WTC11 (cell line): ENCODE results near the gene TMEM151B. TPM values are rescaled to one million over a fixed set of nuclear protein-coding genes. Genes with fewer than 3 reads are reported as not detected.

Experiments used
- ATAC-seq: fragments of 200-7000 bp; cut with Tn5 transposase; 2 replicates; pipeline ENCODE4 v1.10.0; 2021; ENCODE audit warnings: mild to moderate bottlenecking, moderate library complexity
- CTCF ChIA-PET: fragments of 300-600 bp; sonication (Branson Sonifier 250); formaldehyde crosslinking; loops from one replicate; lab custom pipeline; 2021; ENCODE audit warnings: antibody characterized with exemption; lab: Charles Lee
- POLR2A ChIA-PET: fragments of 350-600 bp; sonication (Branson Sonifier 250); formaldehyde crosslinking; loops from one replicate; lab custom pipeline; 2021; ENCODE audit warnings: antibody characterized with exemption; lab: Charles Lee
- DNase-seq: peaks from one replicate; pipeline ENCODE4 v3.0.0; 2021; ENCODE audit warnings: low spot score
- H3K27ac Mint-ChIP-seq: 2 replicates; pipeline ENCODE4 v1.8.0; 2021; ENCODE audit warnings: mixed read lengths
- H3K27me3 Mint-ChIP-seq: 2 replicates; pipeline ENCODE4 v1.8.0; 2021; ENCODE audit warnings: low read depth, mild to moderate bottlenecking, moderate library complexity, mixed read lengths
- H3K36me3 Mint-ChIP-seq: 2 replicates; pipeline ENCODE4 v1.8.0; 2021; ENCODE audit warnings: mixed read lengths
- H3K4me1 Mint-ChIP-seq: 2 replicates; pipeline ENCODE4 v1.8.0; 2022; ENCODE audit warnings: mixed read lengths
- H3K4me3 Mint-ChIP-seq: 2 replicates; pipeline ENCODE4 v1.8.0; 2021; ENCODE audit warnings: mild to moderate bottlenecking, moderate library complexity, mixed read lengths
- H3K9me3 Mint-ChIP-seq: 2 replicates; pipeline ENCODE4 v1.8.0; 2021; ENCODE audit warnings: mixed read lengths
- ATF1 ChIP-seq: sonication (generic); formaldehyde crosslinking; IDR thresholded peaks from 2 replicates; pipeline ENCODE4 v1.8.1; 2023; ENCODE audit warnings: mild to moderate bottlenecking, moderate library complexity, missing genetic modification reagents
- CDX4 ChIP-seq: fragments of 250-450 bp; sonication (Bioruptor Pico); IDR thresholded peaks from 2 replicates; pipeline ENCODE4 v1.9.0; 2021; ENCODE audit warnings: moderate library complexity, mild to moderate bottlenecking, inconsistent platforms, borderline replicate concordance
- CREM ChIP-seq: sonication (generic); formaldehyde crosslinking; IDR thresholded peaks from 2 replicates; pipeline ENCODE4 v1.8.1; 2022; ENCODE audit warnings: mild to moderate bottlenecking, missing genetic modification reagents, moderate library complexity
- E2F1 ChIP-seq: sonication (generic); formaldehyde crosslinking; IDR thresholded peaks from 2 replicates; pipeline ENCODE4 v1.8.0; 2022; ENCODE audit warnings: mild to moderate bottlenecking, missing genetic modification reagents
- E2F5 ChIP-seq: sonication (generic); formaldehyde crosslinking; IDR thresholded peaks from 2 replicates; pipeline ENCODE4 v1.8.1; 2022; ENCODE audit warnings: mild to moderate bottlenecking, moderate library complexity, missing genetic modification reagents
- ELF4 ChIP-seq: sonication (generic); formaldehyde crosslinking; IDR thresholded peaks from 2 replicates; pipeline ENCODE4 v1.8.1; 2022; ENCODE audit warnings: low read depth, mild to moderate bottlenecking, moderate library complexity, missing genetic modification reagents
- EMX1 ChIP-seq: fragments of 250-450 bp; sonication (Bioruptor Pico); IDR thresholded peaks from 2 replicates; pipeline ENCODE4 v1.8.0; 2021; ENCODE audit warnings: mild to moderate bottlenecking
- FOXJ3 ChIP-seq: sonication (generic); formaldehyde crosslinking; IDR thresholded peaks from 2 replicates; pipeline ENCODE4 v1.9.0; 2021; ENCODE audit warnings: missing genetic modification reagents, mild to moderate bottlenecking, borderline replicate concordance
- FOXK1 ChIP-seq: sonication (generic); formaldehyde crosslinking; IDR thresholded peaks from 2 replicates; pipeline ENCODE4 v1.8.0; 2022; ENCODE audit warnings: mild to moderate bottlenecking, moderate library complexity, missing genetic modification reagents
- GABPB1 ChIP-seq: sonication (generic); formaldehyde crosslinking; IDR thresholded peaks from 2 replicates; pipeline ENCODE4 v1.8.1; 2023; ENCODE audit warnings: mild to moderate bottlenecking, missing genetic modification reagents
- GRHL2 ChIP-seq: fragments of 250-450 bp; sonication (Bioruptor Pico); IDR thresholded peaks from 2 replicates; pipeline ENCODE4 v1.8.0; 2022; ENCODE audit warnings: mild to moderate bottlenecking, moderate library complexity; ENCODE audit not compliant: insufficient replicate concordance, severe bottlenecking
- GTF2I ChIP-seq: fragments of 250-450 bp; sonication (Bioruptor Pico); conservative IDR thresholded peaks from 2 replicates; pipeline ENCODE4 v1.4.0; 2021; ENCODE audit warnings: mild to moderate bottlenecking
- JAZF1 ChIP-seq: fragments of 250-450 bp; sonication (Bioruptor Pico); IDR thresholded peaks from 2 replicates; pipeline ENCODE4 v1.9.0; 2021; ENCODE audit warnings: moderate library complexity, mild to moderate bottlenecking, inconsistent platforms
- JUN ChIP-seq: sonication (generic); formaldehyde crosslinking; IDR thresholded peaks from 2 replicates; pipeline ENCODE4 v1.8.0; 2023; ENCODE audit warnings: mild to moderate bottlenecking, missing genetic modification reagents
- KAT7 ChIP-seq: sonication (generic); formaldehyde crosslinking; IDR thresholded peaks from 2 replicates; pipeline ENCODE4 v1.8.1; 2023; ENCODE audit warnings: missing genetic modification reagents, mild to moderate bottlenecking, borderline replicate concordance
- MAX ChIP-seq: sonication (generic); formaldehyde crosslinking; IDR thresholded peaks from 2 replicates; pipeline ENCODE4 v1.8.0; 2022; ENCODE audit warnings: mild to moderate bottlenecking, missing genetic modification reagents
- NR1H2 ChIP-seq: sonication (generic); formaldehyde crosslinking; IDR thresholded peaks from 2 replicates; pipeline ENCODE4 v1.9.0; 2021; ENCODE audit warnings: mild to moderate bottlenecking, moderate library complexity, missing genetic modification reagents
- NR2C2 ChIP-seq: sonication (generic); formaldehyde crosslinking; IDR thresholded peaks from 2 replicates; pipeline ENCODE4 v1.8.0; 2022; ENCODE audit warnings: mild to moderate bottlenecking, missing genetic modification reagents
- PRRX2 ChIP-seq: fragments of 250-450 bp; sonication (Bioruptor Pico); IDR thresholded peaks from 2 replicates; pipeline ENCODE4 v1.8.0; 2021; ENCODE audit warnings: mild to moderate bottlenecking
- RORB ChIP-seq: fragments of 250-450 bp; sonication (Bioruptor Pico); IDR thresholded peaks from 2 replicates; pipeline ENCODE4 v1.9.0; 2021; ENCODE audit warnings: mild to moderate bottlenecking
- STAT6 ChIP-seq: sonication (generic); formaldehyde crosslinking; conservative IDR thresholded peaks from 2 replicates; pipeline ENCODE4 v1.8.1; 2023; ENCODE audit warnings: mild to moderate bottlenecking, low read depth, missing genetic modification reagents, moderate library complexity
- TEAD1 ChIP-seq: sonication (generic); formaldehyde crosslinking; IDR thresholded peaks from 2 replicates; pipeline ENCODE4 v1.8.0; 2022; ENCODE audit warnings: mild to moderate bottlenecking, missing genetic modification reagents
- ZBTB43 ChIP-seq: sonication (generic); formaldehyde crosslinking; IDR thresholded peaks from 2 replicates; pipeline ENCODE4 v1.8.1; 2023; ENCODE audit warnings: mild to moderate bottlenecking, missing genetic modification reagents
- ZNF121 ChIP-seq: sonication (generic); formaldehyde crosslinking; IDR thresholded peaks from 2 replicates; pipeline ENCODE4 v1.8.0; 2023; ENCODE audit warnings: missing genetic modification reagents
- ZNF138 ChIP-seq: sonication (generic); formaldehyde crosslinking; conservative IDR thresholded peaks from 2 replicates; pipeline ENCODE4 v1.8.1; 2022; ENCODE audit warnings: mild to moderate bottlenecking, moderate library complexity, missing genetic modification reagents
- ZNF232 ChIP-seq: sonication (generic); formaldehyde crosslinking; IDR thresholded peaks from 2 replicates; pipeline ENCODE4 v1.8.0; 2022; ENCODE audit warnings: mild to moderate bottlenecking, missing genetic modification reagents
- ZNF263 ChIP-seq: sonication (generic); formaldehyde crosslinking; IDR thresholded peaks from 2 replicates; pipeline ENCODE4 v1.8.1; 2022; ENCODE audit warnings: low read depth, mild to moderate bottlenecking, moderate library complexity, missing genetic modification reagents
- ZNF396 ChIP-seq: fragments of 250-450 bp; sonication (Bioruptor Pico); IDR thresholded peaks from 2 replicates; pipeline ENCODE4 v1.8.0; 2021; ENCODE audit warnings: mild to moderate bottlenecking, moderate library complexity, borderline replicate concordance
- ZNF416 ChIP-seq: fragments of 250-450 bp; sonication (Bioruptor Pico); IDR thresholded peaks from 2 replicates; pipeline ENCODE4 v1.9.0; 2021; ENCODE audit warnings: mild to moderate bottlenecking, inconsistent platforms
- ZNF512 ChIP-seq: sonication (generic); formaldehyde crosslinking; IDR thresholded peaks from 2 replicates; pipeline ENCODE4 v1.8.1; 2022; ENCODE audit warnings: missing genetic modification reagents, borderline replicate concordance
- total RNA-seq: library from RNA; stranded (reverse); gene quantifications from 3 replicates; pipeline ENCODE4 v1.2.3, GENCODE V29; 2021

The TMEM151B gene
- total RNA-seq, 1 experiment from 2014 or later, result 5.5 TPM

- H3K27me3 Mint-ChIP-seq, result peaks cover 8% of the 10 kb centered on the region
- H3K27ac Mint-ChIP-seq, result no peak overlapping the region
- no peaks in the 10 kb centered on the region for H3K9me3 Mint-ChIP-seq
- ChIA-PET CTCF (interaction anchor here (0.6 to 1.6 kb wide), 3 partner anchors 14 to 70 kb away, joined by 3 to 7 read pairs (median 4); partner anchors contain the start of genes AARS2 and SLC35B2), POLR2A (interaction anchor here (1.1 kb wide), 1 partner anchor 14 kb away, joined by 3 read pairs; the partner anchor contains the start of gene AARS2)
- no peak overlapping the region for H3K4me3 Mint-ChIP-seq
- no peaks in the 10 kb centered on the region for H3K36me3 Mint-ChIP-seq
- DNase-seq (no peak), ATAC-seq (no peak; the same call in 1 of the 2 replicates)
- no peak for TF ChIP-seq STAT6 (CRISPR knock-in tag)
- TF ChIP-seq JUN (CRISPR knock-in tag), result no peak
- TF ChIP-seq MAX (CRISPR knock-in tag), result no peak
- TF ChIP-seq E2F5 (CRISPR knock-in tag), result no peak
- no peak for TF ChIP-seq ZBTB43 (CRISPR knock-in tag)
- no peak for TF ChIP-seq ATF1 (CRISPR knock-in tag)
- TF ChIP-seq KAT7 (CRISPR knock-in tag), result no peak
- no peak for TF ChIP-seq GTF2I (CRISPR knock-in tag)
- no peak for TF ChIP-seq E2F1
- TF ChIP-seq ZNF232 (CRISPR knock-in tag), result no peak
- TF ChIP-seq EMX1 (CRISPR knock-in tag), result no peak
- no peak for TF ChIP-seq ZNF138 (CRISPR knock-in tag)
- TF ChIP-seq ZNF121 (CRISPR knock-in tag), result no peak
- TF ChIP-seq GRHL2 (CRISPR knock-in tag), result no peak
- no peak for TF ChIP-seq PRRX2 (CRISPR knock-in tag)
- no peak for TF ChIP-seq ZNF512 (CRISPR knock-in tag)
- TF ChIP-seq NR2C2 (CRISPR knock-in tag), result no peak
- TF ChIP-seq RORB, result no peak
- TF ChIP-seq ZNF416, result no peak
- H3K4me1 Mint-ChIP-seq, result peaks cover 21% of the 10 kb centered on the region
These were observed 56.8 kb downstream of the TMEM151B start for GRCh38 chr6:44327096-44327495.

- Mint-ChIP-seq H3K9me3 (no peaks in the 10 kb centered on the region), H3K4me3 (no peak overlapping the region; the same call in 1 of the 2 replicates), H3K36me3 (no peaks in the 10 kb centered on the region), H3K27ac (no peak overlapping the region), H3K27me3 (peaks cover 8% of the 10 kb centered on the region), H3K4me1 (peaks cover 21% of the 10 kb centered on the region)
- no peak for ATAC-seq
- CTCF ChIA-PET, result interaction anchor here (0.6 to 1.6 kb wide), 3 partner anchors 15 to 71 kb away, joined by 3 to 7 read pairs (median 4); partner anchors contain the start of genes AARS2 and SLC35B2
- DNase-seq, result no peak
- POLR2A ChIA-PET, result interaction anchor here (1.1 kb wide), 1 partner anchor 15 kb away, joined by 3 read pairs; the partner anchor contains the start of gene AARS2
- no peak for TF ChIP-seq CDX4
- no peak for TF ChIP-seq ZNF263 (CRISPR knock-in tag)
- TF ChIP-seq ELF4, result no peak
- no peak for TF ChIP-seq PRRX2 (CRISPR knock-in tag)
- no peak for TF ChIP-seq TEAD1 (CRISPR knock-in tag)
- TF ChIP-seq GABPB1, result no peak
- no peak for TF ChIP-seq NR1H2 (CRISPR knock-in tag)
- TF ChIP-seq FOXJ3 (CRISPR knock-in tag), result no peak
- TF ChIP-seq JAZF1 (CRISPR knock-in tag), result no peak
- no peak for TF ChIP-seq FOXK1
- no peak for TF ChIP-seq CREM (CRISPR knock-in tag)
- TF ChIP-seq ZNF396, result no peak
- no peak for TF ChIP-seq ZNF138 (CRISPR knock-in tag)
These were observed 57.5 kb downstream of the TMEM151B start for GRCh38 chr6:44327760-44328159.
